Gastroesophageal sphincter (tissue), 4 donors: Measurements from ENCODE around the gene SF3A1. TPM values are rescaled to one million over a fixed set of nuclear protein-coding genes. Genes with fewer than 3 reads are reported as not detected.

Experiments
- ATAC-seq: fragments of 150-250 bp; one replicate; pipeline ENCODE4 v1.9.1; 2016; ENCODE audit warnings: mild to moderate bottlenecking, moderate library complexity
- H3K27ac ChIP-seq, 4 donors: fragments of 200-600 bp; sonication (generic) in 3 of 4; 1 replicate in 3 of 4; 2 replicates in 1 of 4; pipeline ENCODE4 v1.5.1; 2016 to 2019
- H3K27me3 ChIP-seq: fragments of 200-600 bp; sonication (generic); one replicate; pipeline ENCODE4 v1.5.1; 2019
- H3K36me3 ChIP-seq, 2 donors: fragments of 200-600 bp; sonication (generic); one replicate each; pipeline ENCODE4 v1.5.1; 2019; ENCODE audit warnings: control low read depth in 1 of 2
- H3K4me1 ChIP-seq, 3 donors: fragments of 200-600 bp; sonication (generic); 1 replicate in 2 of 3; 2 replicates in 1 of 3; pipeline ENCODE4 v1.5.1; 2016 to 2019; ENCODE audit warnings: control low read depth in 2 of 3
- H3K4me3 ChIP-seq, 2 donors: fragments of 200-600 bp; sonication (generic); one replicate each; pipeline ENCODE4 v1.5.1; 2019; ENCODE audit warnings: mild to moderate bottlenecking in 1 of 2, moderate library complexity in 1 of 2
- H3K9me3 ChIP-seq, 3 donors: fragments of 200-600 bp; sonication (generic); one replicate each; pipeline ENCODE4 v1.5.1; 2017 to 2019; ENCODE audit warnings: control low read depth in 2 of 3
- CTCF ChIP-seq, 4 experiments: fragments of 200-600 bp in 2 of 4; fragments of 450-650 bp in 2 of 4; sonication (generic) in 1 of 4; IDR thresholded peaks; one replicate each; pipeline ENCODE4 v1.5.1; 2017 to 2019; ENCODE audit warnings: antibody characterized with exemption in 4 of 4, mild to moderate bottlenecking in 2 of 4, moderate library complexity in 2 of 4
- EP300 ChIP-seq: sonication (generic); formaldehyde crosslinking; IDR thresholded peaks from one replicate; pipeline ENCODE4 v1.6.1; 2017; ENCODE audit warnings: antibody characterized with exemption, mild to moderate bottlenecking
- POLR2A ChIP-seq, 2 donors: fragments of 450-650 bp; IDR thresholded peaks; one replicate each; pipeline ENCODE4 v1.6.1; 2017; ENCODE audit warnings: antibody characterized with exemption in 2 of 2, mild to moderate bottlenecking in 2 of 2, moderate library complexity in 1 of 2
- POLR2AphosphoS5 ChIP-seq: sonication (generic); formaldehyde crosslinking; IDR thresholded peaks from one replicate; pipeline ENCODE4 v1.6.1; 2017; ENCODE audit warnings: antibody characterized with exemption
- WGBS, 2 donors: methylation state at CpG; one replicate each; pipeline ENCODE4 v1.1.5; 2018; ENCODE audit warnings: low coverage in 1 of 2; 5-methylcytosine and 5-hydroxymethylcytosine counted together
- total RNA-seq, 4 donors: library from RNA; depleted of rRNA; stranded (reverse); fragments of >200 nt; gene quantifications; one replicate each; pipeline ENCODE4 v1.1.0, GENCODE V29; 2016

SF3A1 gene
- total RNA-seq, 4 donors from 2014 or later, result 46.1 to 80.8 (median 63.7) TPM

DNA sequence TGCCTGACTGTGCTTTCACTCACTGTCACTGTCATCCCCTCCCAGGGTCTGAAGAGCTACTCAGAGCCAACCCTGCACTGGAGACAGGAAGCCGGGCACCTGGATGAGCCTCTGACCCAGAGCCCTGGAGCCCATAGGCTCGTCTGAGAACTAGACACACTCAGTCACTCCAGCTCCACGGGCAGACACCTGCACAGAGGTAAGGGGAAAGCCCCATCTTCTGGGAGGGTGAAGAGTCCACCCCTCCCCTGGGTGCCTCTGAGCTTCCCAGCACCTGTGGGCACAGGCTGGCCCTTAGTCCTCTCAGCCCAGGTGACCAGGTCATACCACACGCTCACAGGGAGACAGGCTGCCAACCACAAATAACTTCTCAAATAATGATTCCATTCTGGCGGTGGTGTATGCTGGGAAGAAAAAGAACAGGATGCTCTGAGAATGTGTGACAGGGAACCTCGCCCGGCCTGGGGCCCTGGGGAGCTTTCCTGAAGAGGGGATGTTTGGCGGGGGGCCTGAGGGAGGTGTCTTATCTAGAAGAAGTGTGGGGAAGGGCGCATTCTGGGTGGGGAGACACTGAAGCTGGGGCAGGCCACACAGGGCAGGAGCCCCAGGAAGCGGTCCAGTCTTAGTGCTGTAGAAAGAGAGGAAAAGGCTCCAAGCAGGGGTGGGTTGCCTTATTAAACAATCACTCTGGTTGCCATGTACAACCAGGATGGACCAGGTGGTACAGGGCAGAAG lies 5.4 kb upstream of the SF3A1 start:
- Histone ChIP-seq H3K4me3 (no peak overlapping the region), H3K36me3 (peaks cover 0 to 16% of the 10 kb centered on the region in 2 donors), H3K27me3 (no peaks in the 10 kb centered on the region), H3K27ac (no peak overlapping the region), H3K4me1 (peaks cover 0 to 10% (median 5%) of the 10 kb centered on the region in 3 donors), H3K9me3 (no peaks in the 10 kb centered on the region)
- no peak for TF ChIP-seq EP300
- no peak for TF ChIP-seq POLR2A (IDR thresholded peaks at IDR 0.05)
- no peak for TF ChIP-seq POLR2AphosphoS5
- TF ChIP-seq CTCF (IDR thresholded peaks at IDR 0.05), result no peak
- no peak for ATAC-seq
- 91% methylated on average over 5 of the region's 10 CpGs; no CpG with 5 or more reads in 1 of the 2 donors for WGBS, 2 donors

GRCh38 chr22:30358541-30358940 lies 1.8 kb upstream of the SF3A1 start:
- H3K9me3 ChIP-seq, result no peaks in the 10 kb centered on the region
- H3K36me3 ChIP-seq, result peaks cover 0 to 8% of the 10 kb centered on the region in 2 donors
- H3K27me3 ChIP-seq, result no peaks in the 10 kb centered on the region
- no peak overlapping the region for H3K27ac ChIP-seq
- H3K4me3 ChIP-seq, result no peak overlapping the region
- TF ChIP-seq POLR2AphosphoS5, result no peak
- TF ChIP-seq EP300, result no peak
- TF ChIP-seq POLR2A (IDR thresholded peaks at IDR 0.05), result no peak
- TF ChIP-seq CTCF (IDR thresholded peaks at IDR 0.05), result no peak
- ATAC-seq, result no peak
- H3K4me1 ChIP-seq, result peaks cover 9 to 39% (median 22%) of the 10 kb centered on the region in 3 donors
- 70 to 89% methylated on average over 2 to 5 of the region's 6 CpGs for WGBS, 2 donors

DNA sequence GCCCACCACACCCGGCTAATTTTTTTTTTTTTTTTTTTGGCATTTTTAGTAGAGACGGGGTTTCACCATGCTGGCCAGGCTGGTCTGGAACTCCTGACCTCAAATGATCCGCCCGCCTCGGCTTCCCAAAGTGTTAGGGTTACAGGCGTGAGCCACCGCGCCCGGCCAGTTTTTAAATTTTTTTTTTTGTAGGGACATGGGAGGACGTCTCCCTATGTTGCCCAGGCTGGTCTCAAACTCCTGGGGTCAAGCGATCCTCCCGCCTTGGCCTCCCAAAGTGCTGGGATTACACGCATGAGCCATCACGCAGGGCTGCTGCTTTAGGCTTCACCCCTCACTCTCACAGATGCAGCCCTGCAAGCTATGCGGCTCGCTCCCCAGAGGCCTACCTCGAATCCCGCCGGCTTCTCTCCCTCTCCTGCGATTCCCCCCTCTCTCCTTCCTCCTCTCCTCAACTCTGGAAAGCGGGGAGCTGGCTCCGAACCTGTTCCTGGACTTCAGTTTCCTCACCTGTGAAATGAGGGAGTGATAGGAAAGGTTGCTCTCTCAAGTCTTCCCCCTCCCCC lies 1.0 kb upstream of the SF3A1 start:
- no peaks in the 10 kb centered on the region for H3K27me3 ChIP-seq
- no peaks in the 10 kb centered on the region for H3K9me3 ChIP-seq
- TF ChIP-seq POLR2AphosphoS5, result no peak
- TF ChIP-seq POLR2A (IDR thresholded peaks at IDR 0.05), result no peak
- no peak for TF ChIP-seq CTCF (IDR thresholded peaks at IDR 0.05)
- no peak for TF ChIP-seq EP300
- ATAC-seq, result no peak
- peaks cover 9 to 47% (median 22%) of the 10 kb centered on the region in 3 donors for H3K4me1 ChIP-seq
- peak overlapping the region in 1 of 4 donors; percentile 99 for H3K27ac ChIP-seq
- WGBS, 2 donors, result 0 to 51% methylated on average over 1 to 13 of the region's 22 CpGs
- H3K36me3 ChIP-seq, result peaks cover 0 to 9% of the 10 kb centered on the region in 2 donors
- H3K4me3 ChIP-seq, result peak overlapping the region in 1 of 2 donors; percentile 76

GRCh38 chr22:30357236-30357570 lies 509 bp upstream of the SF3A1 start:
- peak overlapping the region; percentile 72 to 76 for H3K4me3 ChIP-seq
- peaks cover 0 to 14% of the 10 kb centered on the region in 2 donors for H3K36me3 ChIP-seq
- H3K27ac ChIP-seq, result peak overlapping the region in 3 of 4 donors; percentile 95 to 99 (median 96)
- no peaks in the 10 kb centered on the region for H3K27me3 ChIP-seq
- peaks cover 9 to 52% (median 22%) of the 10 kb centered on the region in 3 donors for H3K4me1 ChIP-seq
- ATAC-seq, result no peak
- no peaks in the 10 kb centered on the region for H3K9me3 ChIP-seq
- 1 to 2% methylated on average over 9 of the region's 9 CpGs for WGBS, 2 donors
- TF ChIP-seq POLR2AphosphoS5 (no peak), POLR2A (IDR thresholded peaks at IDR 0.05) (no peak), CTCF (IDR thresholded peaks at IDR 0.05) (no peak), EP300 (no peak)

- Histone ChIP-seq H3K4me3 (peak overlapping the region in 1 of 2 donors; percentile 76), H3K36me3 (peaks cover 0 to 39% of the 10 kb centered on the region in 2 donors), H3K4me1 (peaks cover 9 to 68% (median 22%) of the 10 kb centered on the region in 3 donors), H3K9me3 (no peaks in the 10 kb centered on the region), H3K27ac (no peak overlapping the region), H3K27me3 (no peaks in the 10 kb centered on the region)
- no peak for TF ChIP-seq POLR2AphosphoS5
- TF ChIP-seq CTCF (IDR thresholded peaks at IDR 0.05), result no peak
- no peak for TF ChIP-seq EP300
- TF ChIP-seq POLR2A (IDR thresholded peaks at IDR 0.05), result no peak
- ATAC-seq, result no peak
- 56 to 69% methylated on average over 3 to 5 of the region's 5 CpGs for WGBS, 2 donors
Observed at GRCh38 chr22:30354644-30355043, 2.0 kb downstream of the SF3A1 start.
